Activated naive CD8-positive, alpha-beta T cell treated with anti-CD3 and anti-CD28 coated beads, Interleukin-2, amount 50 U/mL, for 16 hours (primary cell): ENCODE measurements around the gene PIK3R4.

Experiments used
- DNase-seq: peaks from one replicate; pipeline ENCODE4 v3.0.0-alpha.2; 2020; ENCODE audit warnings: low read depth, low spot score

PIK3R4 gene

DNA sequence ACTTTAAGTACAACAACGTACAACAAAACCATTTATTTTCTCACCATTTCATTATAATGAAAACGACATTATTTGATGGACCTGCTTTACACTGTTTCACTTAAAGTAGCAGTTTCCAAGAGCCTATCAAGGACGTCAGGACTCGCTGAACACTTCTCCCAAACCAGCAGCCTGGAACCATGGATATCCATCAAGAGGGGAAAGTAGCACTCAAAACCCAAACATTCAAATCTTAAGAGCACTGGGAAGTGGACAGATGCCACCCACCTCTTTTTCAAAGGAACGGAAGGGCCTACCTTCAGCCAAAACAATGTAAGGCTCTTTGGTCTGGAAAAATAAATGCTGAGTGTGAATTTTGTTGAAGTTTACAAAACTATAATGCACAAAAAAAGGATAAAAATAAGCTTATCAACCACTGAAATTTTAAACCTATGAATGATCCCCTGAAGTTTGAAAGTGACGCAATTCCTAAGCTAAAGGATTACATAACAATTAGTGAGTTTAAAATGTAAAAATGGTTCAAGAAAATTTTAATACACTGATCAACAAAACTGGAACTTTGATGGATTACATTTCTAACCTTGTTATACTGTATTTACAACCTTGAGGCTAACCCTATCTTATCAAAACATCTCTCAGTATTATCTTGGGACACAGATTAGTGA is 4.6 kb downstream of the PIK3R4 start:
- no peak for DNase-seq

DNA sequence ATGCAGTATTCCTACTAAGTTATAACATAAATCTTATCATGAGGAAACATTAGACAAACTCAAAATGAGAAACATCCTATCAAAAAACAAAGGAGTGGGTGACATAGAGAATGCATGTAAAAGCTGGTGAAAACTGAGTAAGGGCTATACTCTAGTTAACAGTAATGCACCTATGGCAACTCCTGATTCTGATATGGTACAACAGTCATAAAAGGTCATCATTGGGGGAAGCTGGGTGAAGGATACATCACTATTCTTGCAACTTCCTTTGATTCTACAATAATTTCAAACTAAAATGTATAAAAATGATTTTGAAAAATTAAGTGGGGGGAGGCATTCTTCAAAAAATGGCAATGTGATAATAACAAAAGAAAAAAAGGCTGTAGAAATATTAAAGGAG is 6.8 kb downstream of the PIK3R4 start:
- no peak for DNase-seq

DNA sequence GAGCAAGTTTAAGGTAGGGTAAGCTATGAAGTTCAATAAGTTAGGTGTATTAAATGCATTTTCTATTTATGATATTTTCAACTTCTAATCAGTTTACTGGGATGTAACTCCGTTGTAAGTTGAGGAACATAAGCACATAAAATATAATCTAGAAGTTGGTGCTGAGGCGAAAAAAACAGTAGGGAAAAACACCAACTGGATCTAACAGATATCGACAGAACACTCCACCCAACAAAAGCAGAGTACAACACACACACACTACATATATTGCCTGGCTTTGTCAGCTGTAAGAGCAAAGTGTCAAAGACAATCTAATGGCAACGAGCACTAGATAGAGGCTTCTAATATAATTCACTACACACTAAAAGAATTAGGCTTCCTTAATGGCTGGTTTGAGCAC is 8.4 kb downstream of the PIK3R4 start:
- no peak for DNase-seq

DNA sequence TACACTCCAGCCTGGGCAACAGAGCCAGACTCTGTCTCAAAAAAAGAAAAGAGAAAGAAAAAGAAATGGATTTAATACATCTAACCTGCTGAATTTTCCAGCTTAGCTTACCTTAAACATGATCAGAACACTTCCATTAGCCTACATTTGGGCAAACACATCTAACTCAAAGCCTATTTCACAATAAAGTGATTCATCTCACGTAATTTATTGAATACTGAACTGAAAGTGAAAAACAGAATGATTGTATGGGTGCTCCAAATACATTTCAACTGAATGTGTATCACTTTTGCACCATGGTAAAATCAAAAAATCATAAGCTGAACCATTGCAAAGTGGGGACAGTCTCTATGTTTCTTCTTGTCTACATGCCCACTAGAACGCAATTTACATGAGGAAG is 9.0 kb downstream of the PIK3R4 start:
- no peak for DNase-seq

DNA sequence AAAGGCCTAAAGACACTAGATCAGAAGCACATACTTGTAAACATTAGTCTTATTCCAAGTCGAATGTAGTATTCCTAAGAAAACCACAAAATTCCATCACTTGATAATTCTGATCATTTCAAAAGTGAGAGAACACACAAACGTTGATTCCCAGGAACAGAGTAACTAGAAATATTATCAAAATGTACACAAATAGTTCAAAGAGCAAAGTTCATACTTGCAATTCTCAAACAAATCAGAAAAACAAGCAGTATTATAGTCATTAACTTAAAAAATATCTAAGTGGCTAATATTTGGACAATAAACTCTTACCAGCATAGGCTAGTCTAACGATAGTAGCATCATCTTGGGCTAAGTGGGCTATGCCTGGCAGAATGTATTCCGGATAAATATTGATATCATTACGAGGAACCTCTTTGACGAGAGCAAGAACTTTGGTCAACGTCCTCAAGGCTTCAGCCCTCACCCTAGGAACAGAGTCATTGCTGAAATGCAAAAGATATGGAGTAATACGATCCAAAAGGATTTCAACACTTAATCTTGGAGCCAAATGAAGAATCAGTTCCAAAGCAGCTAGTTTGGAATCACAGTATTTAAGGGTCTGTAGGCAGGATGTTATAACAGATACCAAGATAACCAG is 13.3 kb downstream of the PIK3R4 start:
- DNase-seq = no peak

DNA sequence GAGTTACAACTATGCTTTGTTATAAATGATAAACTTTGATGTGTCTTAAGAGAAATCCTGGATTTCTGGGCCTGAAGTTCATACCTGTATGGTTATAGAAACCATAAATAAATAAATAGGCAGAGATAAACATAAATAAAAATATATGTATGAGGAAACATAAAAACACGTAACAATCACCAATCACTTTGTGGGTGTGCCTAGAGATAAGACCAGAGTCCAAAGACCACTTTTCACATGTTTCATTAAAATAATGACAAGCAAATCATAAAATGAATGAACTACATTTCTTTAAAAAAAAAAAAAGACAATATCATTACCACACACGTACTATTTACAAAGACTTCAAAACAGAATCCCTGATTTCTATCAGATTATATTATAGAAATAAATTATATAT is 14.1 kb downstream of the PIK3R4 start:
- DNase-seq = no peak

DNA sequence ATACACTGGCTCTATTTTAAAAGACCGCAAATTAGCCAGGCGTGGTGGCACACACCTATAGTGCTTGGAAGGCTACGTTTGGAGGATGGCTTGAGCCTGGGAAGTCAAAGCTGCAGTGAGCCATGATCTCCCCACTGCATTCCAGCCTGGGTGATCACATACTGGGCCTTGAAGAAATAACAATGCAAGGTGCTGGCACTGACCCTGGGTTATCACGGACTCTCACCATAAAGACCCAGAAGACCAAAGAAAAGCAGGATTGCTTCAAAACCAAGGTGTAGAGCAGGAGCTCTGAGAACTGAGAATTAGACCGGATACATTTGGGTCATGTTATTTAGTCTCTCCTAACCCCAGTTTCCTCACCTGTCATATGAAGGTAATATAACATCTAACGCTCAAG is 14.8 kb downstream of the PIK3R4 start:
- no peak for DNase-seq

DNA sequence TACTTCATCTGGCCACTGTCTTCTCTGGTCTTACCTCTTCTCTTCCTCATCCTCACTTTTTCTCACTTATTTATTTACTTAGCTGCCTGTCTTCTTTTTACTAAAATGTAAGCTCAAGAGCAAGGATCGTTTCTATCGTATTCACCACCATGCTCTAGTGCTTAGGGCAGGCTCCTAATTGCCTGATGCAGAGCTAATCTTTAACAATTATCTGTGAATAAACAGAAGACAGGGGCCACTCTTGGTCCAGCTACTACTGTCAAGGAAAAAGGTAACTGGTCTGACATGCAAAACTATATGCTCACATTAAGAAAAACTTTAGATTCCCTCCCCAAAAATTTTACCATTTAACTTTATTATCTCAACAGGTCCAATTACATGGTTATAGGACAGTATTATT is 17.5 kb downstream of the PIK3R4 start:
- no peak for DNase-seq

DNA sequence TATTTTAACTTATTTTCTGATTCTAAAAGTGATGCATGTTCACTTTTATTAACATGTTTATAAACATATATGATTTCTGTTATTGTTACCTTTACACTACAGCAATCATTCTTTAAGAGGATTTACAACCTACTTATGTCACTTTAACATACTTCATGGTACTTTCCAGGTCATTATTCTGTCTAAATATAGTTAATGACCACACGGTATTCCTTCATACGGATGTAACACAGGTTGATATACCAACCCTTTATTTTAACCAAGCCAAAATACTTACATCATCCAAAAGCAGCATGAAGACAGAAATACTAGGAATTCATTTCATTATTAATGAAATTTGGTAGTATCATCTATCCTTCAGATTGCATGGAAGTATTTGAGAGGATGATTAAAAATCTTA is 18.6 kb downstream of the PIK3R4 start:
- no peak for DNase-seq

DNA sequence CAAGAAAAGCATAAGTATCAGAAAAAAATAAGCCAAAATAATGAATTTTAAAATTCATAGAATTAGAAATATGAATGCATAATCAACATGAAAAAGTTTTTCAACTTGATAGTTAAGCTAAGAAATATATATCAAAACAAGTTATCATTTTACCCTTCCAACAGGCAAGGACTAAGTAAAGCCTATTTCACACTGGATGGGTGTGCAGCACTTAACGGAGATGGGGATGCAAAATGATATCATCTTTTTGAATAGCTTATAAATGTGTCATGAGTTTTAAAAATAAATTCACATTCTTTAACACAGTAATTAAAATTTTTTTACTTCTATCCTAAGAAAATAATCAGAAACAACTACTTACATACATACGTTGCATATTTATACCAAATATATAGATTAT is 20.9 kb downstream of the PIK3R4 start:
- DNase-seq = no peak

DNA sequence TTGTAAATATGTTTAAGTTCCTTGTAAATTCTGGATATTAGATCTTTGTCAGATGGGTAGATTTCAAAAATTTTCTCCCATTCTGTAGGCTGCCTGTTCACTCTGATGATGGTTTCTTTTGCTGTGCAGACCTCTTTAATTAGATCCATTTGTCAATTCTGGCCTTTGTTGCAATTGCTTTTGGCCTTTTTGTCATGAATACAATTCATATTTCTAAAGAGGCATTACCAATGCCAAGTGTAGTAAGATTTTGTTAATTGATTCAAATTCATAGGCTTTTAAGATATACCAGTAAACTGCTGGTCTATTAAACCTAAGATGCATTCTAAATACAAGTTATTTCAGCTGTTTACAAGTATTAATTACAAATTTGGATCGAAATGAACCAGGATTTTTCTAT is 31.0 kb downstream of the PIK3R4 start:
- DNase-seq = no peak

DNA sequence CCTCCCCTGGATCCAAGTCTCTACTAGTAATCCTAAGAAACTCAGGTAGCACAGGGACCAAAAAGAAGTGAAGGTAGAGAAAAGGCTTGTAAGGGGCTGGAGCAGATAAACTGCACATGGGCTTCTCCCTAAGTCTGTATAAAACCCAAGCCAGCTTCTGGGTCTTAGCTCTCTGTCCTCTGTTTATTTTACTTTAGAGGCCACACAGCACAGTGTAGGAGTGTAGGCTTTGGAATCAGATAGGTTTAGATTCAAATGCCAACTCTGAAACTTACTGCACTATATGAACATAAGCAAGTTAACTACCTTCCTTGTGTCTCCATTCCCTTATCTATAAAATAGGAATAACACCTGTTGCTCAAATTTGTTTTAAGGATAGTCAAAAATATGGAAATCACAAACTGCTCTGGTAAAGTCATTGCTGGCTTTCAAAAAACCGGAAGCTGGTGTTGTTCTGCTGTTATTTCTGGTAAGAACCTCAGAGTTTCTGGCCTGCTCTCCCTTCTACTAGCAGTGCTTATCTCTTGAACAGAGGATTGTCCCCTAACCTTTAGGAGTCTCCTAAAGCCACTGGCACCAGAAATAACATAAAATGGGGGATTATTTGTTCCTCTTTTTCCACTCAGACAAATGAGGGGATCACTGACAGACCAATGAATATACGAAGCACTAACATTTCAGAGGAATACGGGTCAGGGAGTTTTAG is 33.8 kb downstream of the PIK3R4 start:
- DNase-seq = no peak

DNA sequence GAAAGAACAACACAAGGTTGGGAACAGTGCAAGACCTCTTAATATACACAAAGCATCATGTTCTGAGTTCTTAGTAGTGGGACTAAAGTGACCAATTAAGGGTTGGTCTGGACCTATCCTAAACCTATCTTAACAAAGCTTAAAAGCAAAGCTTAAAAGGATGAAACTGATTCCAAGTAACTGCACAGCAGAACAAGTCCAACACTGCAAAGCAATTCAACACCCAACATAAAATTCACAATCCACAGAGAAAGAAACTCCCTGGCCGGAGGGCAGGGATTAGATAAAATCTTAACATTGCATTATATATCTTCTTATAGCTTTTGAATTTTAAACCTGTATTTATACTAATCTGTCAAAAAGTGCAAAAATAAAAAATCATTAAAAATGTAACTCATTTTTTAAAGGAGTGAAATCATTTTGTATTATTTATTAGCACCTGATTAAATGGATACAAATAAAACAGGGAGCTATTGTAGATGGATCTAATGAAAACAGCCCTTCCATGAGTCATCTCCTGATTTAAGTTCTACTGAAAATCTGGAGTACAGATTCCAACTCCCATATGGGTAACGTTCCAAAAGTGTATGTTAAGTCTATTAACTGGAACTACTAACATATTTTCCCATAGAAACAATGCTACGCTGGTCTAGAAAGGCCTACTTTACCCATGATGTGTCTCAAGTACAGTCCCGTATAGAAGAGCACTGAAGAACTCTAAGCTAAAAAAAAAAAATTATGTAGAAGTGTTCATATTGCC is 34.9 kb downstream of the PIK3R4 start:
- DNase-seq = no peak

DNA sequence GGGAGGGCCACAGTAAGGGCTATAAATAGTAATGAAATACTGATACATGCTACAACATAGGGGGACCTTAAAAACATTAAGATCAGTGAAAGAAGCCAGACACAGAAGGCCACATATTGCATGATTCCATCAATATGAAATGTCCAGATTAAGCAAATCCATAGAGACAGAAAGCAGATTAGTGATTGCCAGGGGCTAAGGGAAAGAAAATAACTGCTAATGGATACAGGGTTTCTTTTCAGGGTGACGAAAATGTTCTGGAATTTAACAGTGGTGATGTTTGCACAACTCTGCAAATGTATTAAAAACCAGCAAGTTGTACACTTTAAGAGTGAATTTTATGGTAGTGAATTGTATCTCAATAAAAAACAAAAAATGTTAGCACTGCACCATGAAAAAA is 37.0 kb downstream of the PIK3R4 start:
- no peak for DNase-seq

DNA sequence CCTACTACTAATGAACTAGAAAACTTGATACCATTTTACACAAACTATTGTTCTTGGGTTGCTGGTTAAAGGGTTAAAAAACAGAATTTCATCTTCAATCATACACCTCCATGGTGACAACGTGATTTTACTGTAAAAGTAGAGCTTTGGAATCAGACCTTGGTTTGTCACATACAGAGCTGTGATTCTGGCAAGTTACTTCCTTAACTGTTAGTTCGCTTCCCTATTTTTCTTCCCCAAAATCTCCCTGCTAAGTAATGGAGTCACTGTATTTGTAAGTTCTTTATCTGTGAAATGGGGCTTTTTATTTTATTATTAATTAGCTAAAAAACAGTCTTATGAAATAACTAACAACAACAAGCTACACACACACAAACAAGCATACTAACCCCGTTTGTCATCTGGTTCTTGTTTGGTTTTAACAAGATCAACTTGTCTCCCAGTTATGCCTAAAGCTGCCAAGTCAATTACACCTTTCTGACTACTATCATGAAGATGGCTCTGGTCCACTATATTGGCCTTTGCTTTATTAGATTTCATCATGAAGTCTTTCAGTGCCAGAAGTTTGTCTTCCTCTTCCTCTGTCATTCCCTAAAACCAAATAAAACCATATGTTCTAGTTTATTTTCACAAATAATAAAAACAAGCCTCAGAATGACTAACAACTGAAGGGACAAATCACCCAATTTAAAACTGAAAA is 38.6 kb downstream of the PIK3R4 start:
- no peak for DNase-seq

DNA sequence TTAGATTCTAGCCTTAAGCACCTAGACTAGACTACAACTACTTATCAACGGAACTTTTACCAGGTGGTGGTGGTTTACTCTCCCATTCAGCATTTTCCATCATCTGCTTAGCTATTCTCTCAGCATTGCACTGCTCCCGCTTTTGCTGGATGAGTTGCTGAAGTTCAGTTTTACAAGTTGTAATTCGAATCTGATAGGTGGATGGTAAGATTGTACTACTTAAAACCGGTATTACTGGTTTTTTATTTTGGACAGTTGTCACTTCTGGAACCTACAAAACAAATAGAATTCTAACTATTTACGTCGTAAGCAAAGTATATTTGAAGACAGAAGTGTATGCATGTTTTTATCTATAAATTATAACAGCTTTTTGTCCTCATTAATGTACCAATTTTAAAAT is 41.1 kb downstream of the PIK3R4 start:
- no peak for DNase-seq

DNA sequence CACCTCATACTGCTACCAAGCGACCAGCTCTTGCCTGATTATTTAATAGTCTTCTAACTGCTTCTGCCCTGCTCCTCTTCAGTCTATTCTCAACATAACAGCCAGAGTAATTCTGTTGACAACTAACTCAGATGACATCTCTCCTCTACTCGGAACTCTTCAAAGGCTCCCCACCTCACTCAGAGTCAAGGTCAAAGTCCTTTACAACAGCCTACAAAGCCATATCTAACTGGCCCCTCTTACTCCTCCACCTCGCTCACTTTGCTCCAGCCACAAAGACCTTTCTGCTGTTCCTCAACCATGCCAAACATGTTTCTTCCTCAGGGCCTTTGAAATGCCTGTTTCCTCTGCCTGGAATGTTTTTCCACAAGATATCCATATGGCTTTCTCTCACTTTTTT is 43.6 kb downstream of the PIK3R4 start:
- DNase-seq = no peak

DNA sequence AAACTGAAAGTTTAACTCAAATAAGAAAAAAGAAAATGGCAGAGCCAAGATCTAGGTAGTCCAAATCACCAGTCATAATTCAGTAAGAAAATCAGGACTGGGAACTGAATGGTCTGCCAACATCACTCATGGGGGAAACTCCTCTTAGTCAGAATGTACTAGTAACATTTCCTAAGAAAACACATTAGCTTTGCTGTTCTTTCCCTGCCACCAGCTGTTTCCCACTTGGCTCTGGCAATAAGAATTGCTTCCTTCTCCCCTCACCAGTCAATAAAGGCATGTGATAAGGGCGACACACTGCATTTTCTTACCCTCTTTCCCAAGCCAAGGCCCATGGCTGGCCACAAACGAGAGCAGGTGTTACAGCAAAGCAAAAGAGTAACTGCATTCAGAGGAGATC is 46.1 kb downstream of the PIK3R4 start:
- DNase-seq = no peak

DNA sequence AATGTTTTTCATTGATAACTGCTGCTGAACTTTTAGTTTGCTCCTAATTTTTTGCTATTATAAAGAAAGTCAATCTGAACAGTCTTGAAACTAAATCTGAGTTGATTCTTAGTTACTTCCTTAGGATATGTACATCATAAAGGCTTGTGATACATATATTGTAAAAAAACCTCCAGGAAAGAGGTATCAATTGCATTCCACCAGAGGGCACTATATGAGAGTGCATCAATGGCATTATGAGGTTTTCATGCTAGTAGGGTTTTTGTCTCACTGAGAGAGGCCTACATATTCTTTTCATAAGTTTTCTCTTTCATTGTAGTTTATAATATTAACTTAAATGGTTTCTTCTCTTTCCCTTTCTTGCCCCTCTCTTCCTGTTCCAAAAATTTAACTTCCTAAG is 46.9 kb downstream of the PIK3R4 start:
- no peak for DNase-seq

DNA sequence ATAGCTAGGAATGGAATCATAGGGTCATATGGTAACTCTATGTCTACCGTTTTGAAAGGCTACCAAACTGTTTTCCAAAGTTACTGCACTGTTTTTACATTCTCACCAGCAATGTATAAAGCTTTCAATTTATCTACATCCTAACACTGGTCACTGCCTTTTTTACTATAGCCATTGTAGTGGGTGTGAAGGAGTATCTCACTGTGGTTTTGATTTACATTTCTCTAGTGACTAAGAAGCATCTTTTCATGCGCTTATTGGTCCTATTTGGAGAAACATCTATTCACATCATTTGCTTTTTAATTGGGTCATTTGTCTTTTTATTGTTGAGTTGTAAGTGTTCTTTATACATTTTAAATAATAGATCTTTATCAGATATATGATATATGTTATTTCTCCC is 53.3 kb downstream of the PIK3R4 start:
- no peak for DNase-seq

DNA sequence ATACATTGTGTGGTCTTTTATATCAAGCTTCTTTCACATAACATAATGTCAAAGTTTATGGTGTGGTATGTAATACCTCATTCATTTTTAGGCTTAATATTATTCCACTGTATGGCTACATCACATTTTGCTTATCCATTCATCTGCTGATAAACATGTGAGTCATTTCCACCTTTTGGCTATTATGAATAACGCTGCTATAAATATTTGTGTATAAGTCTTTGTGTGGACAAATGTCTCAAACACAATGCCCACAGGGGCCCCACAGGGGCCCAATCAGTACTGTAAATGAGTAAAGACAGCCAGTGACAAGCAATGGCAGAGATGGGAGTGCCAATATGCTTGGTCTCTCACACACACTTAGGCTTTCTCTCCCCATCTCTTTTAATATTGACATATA is 54.2 kb downstream of the PIK3R4 start:
- no peak for DNase-seq
